NCI-H2171 treated with DMSO at 0.1 percent for 48 hours (cell line): ENCODE measurements around the gene EPS8.
"Not testable (repeated sequence)": the region's sequence is repeated elsewhere in the genome, so short reads cannot be mapped to it uniquely, and the experiment has no call there.

Experiments used
- DNase-seq: peaks from one replicate; lab custom pipeline; 2025; lab: John Stamatoyannopoulos, UW

EPS8 gene

DNA sequence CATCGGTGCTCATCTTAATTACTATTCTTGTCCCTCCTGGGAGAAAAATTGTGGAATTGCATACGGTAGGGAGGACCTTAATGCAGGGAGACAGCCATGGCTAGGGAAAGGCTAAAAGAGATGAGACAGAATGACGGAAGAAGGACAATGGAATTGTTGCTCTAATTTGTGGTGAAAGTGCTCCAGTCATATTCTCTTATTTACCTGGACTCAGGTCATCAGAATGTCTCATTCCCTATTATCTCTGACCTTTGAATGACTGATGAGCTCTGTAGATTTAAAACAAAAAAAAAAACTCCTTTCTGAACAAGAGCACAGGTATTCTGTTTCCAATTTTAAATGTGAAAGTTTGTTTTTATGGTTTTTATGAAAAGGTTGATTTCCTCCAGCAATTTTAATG, 8.6 kb upstream of the EPS8 start:
- DNase-seq, result no peak

DNA sequence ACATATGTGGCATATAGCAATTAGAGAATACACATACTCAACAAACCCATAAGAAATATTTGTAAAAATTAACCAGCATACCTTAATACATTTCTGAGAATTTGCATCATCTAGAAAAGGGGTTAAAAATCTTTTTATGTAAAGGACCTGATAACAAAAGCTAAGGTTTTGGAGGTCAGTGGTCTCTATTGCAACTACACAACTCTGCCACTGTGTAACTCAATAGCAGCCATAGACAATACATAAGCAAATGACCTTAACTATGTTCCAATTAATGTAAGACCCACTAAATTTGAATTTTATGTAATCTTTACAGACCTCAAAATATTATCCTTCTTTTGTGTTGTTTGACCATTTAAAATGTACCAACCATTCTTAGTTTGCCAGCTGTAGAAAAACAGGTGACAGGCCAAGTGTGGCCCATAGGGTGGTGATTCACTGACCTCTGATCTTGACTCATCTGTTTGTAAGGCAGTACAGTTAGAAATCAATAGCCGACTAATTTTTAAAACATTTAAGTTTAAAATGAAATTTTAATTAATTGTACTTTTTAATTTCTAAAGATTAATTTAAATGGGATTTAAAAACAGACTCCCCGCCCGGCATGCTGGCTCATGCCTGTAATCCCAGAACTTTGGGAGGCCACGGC, 7.4 kb upstream of the EPS8 start:
- DNase-seq, result no peak

DNA sequence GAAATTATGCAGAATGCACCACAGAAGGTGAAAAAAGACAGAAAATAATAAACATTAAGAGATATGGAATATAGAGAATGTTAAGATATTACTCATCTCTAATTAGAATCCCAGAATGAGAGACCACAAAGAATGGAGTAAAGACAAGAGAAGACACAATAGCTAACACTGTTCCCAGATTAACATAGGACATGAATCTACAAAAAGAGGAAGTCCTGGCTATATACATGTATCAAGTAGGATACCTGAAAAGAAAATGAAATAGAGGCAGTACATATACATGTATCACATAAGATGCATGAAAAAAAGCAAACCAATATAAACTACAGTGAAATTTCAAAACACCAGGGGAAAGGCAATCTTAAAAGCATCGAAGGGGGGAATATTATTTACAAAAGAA, 5.6 kb upstream of the EPS8 start:
- no peak for DNase-seq

DNA sequence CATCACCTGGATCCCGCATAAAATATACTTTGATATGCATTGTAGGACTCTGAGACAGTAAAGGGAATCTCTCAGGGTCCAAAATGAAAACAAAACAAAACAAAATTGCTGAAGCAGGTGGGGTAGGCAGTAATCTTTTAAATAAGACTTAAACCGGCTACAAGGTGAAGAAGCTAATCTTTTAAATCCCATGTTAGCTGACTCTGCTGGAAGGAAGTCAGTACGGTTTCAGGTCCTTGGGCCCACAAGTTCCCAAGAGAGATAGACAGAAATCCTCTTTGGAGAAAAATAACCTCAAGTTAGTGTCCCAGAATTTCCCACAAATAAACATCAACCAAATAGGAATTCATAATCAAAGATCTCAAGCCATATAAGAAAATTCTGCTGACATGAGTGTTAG, 5.0 kb upstream of the EPS8 start:
- no peak for DNase-seq

DNA sequence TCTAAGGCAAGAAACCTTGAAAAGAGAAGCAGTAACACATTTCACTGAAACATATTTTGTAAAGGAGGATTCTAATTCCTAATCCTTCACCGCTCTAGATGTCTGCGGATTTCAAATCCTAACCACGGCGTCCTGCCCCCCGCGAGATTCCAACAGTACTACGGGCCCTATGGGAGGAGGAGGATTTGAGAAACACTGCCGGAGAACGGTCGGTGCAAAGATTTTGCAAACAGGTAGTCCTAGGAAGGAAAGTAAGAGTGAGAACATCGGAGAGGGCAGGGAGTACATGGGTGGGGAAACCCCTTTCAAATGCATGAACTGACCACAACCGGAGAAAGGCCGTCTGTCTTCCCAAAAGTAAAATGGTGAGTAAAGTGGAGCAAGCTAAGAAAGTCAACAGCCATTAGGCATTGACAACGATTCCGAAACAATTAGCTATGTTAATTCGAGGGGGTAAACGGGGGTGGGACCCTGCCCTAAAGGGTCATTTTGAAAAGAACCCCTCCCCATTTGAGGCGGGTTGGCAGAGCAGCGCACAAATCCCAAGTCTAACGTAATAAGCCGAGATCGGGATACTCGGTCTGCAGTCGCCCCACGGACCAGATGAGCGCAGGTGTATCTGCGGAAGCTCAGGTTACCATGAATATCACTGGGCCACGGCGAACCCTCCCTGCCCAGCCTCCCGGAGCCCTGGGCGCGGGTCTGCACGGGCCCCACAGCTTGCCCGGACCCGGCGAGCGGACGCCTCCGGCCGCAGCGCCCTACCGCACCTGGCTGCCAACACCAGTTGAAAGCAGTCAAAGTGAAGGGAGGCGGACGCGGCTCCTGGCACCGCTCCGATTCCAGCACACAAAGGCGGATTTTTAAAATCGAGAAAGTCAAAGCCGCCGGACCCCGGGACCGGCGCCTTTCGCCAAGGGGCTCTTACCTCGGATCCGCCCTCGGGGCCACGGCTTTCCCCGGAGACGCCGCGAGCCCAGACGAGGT, 662 bp downstream of the EPS8 start:
- peak; percentile 9 for DNase-seq

DNA sequence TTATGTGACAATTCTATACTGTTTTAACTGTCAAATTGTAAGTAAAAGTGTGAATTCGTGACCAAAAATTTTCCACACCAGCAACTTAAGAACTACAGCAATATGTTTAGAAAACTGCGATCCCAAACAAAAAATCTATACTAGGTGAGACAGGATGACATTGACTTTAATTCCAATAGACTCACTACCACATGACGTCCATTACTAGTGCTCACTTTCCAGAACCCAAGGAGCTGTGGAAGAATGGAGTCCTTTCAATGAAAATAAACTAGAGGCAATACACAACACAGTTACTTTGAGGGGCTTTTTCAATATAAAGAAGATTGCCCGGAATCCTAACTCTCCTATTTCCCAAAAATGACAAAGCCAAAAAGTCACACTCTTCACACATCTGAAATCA, 1.4 kb downstream of the EPS8 start:
- no peak for DNase-seq

DNA sequence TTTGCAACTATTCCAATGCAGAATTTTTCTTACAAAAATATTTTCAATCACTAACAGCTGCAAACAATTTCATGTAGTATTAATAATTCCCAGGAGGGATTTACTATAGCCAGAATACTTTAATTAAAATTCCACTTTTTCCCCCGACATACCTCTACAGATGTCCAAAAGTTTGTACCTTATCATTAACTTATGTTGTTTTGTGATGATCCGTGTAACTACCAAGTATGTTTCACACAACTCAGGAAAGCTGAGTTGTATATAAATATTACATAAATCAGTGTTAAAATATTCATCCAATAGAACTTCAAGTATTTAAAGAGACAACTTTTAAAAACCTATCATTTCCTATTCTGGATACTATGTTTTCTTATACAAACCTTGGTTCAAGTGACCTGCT, 2.4 kb downstream of the EPS8 start:
- no peak for DNase-seq

DNA sequence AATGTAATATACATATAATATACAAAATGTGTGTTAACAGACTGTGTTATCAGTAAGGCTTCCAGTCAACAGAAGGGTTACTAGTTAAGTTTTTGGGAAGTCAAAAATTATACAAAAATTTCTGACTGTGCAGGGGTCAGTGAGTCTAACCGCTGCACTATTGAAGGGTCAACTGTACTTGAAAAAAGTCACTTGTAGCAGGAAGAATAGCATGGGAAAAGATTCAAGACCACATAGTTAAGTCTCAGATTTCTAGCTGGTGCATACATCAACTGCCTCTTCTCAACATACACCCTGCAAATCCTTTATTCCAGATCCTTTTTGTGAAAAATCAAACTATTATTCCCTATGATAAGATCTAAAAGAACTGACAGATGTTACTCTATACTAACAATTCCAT, 5.9 kb downstream of the EPS8 start:
- no peak for DNase-seq

DNA sequence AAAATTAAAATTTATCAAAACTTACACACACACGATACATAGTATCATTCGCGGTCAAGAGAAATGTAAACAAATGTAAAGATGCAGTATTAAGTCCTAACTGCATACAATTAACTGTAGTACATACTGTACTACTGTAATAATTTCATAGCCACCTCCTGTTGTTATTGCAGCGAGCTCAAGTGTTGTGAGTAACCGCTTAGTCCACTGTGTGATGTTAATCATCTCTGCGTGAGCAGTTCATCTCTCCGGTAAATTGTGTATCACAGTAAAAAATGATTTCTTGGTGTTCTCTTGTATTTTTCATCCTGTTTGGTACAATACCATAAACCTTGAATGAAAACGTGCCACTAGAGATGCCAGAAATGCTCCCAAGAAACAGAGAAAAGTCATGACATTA, 6.5 kb downstream of the EPS8 start:
- no peak for DNase-seq

DNA sequence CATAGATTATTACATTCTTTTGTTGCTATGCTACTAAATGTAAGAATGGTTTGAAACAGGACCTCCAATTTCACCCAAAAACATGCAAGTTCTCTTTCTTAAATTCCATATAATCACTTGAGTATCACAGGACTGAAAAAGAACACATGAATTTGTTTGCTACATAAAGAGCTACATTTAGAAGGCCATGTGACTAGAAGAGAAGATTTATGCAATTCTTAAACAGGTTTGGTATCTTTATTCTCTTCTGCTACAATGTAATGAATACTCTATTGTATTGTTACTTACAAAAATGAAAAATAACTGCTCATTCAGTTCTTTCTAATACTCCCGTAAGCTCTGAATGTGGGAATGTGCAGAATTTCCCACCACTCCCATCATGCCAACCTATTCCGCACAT, 9.3 kb downstream of the EPS8 start:
- DNase-seq, result no peak

DNA sequence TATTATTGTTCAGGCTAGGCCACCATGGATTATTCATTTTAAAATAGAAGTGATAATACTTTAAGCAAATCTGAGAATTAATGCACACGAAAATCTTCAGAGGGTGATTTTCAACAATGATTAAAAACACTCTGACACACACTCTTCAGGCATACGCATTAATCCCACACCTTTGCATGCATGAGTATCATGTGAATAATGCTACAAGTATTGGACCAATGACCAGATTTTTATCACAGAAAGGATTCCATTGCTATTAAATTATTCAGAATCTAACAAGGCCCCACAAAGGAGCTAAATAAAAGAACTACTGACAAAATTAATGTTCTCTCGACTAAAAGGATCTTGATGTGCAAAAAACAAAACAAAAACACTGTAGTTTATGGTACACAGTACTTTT, 11.1 kb downstream of the EPS8 start:
- no peak for DNase-seq

DNA sequence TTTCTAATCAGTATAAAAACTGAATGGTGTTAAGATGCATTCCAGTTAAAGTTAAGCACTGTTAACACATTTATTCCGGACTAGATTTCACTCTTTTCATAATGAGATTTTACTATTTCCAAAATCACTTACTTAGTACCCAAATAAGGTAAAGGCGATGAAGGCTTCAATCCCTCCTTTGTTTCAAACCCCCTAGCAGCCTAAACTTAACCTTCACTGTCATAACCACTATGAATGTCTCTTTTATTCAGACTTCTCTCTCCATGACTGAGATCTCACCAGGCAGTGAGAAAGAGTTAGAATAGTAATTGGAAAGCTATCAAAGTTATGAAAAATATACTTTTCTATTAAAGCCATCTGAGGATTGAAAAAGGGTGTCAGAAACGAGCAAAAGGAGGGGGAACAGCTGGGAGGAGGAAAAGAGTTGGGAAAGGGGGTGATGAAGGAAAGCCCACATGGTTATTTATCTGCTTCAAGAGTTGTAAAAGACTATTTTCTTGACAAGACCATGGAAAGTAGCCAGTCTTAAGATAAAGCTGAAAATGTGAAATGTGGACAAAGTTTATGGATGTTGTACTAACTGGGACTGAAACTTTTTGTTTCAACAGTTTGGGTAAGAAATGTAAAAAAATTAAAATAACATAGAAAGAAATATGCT, 11.7 kb downstream of the EPS8 start:
- DNase-seq, result no peak

DNA sequence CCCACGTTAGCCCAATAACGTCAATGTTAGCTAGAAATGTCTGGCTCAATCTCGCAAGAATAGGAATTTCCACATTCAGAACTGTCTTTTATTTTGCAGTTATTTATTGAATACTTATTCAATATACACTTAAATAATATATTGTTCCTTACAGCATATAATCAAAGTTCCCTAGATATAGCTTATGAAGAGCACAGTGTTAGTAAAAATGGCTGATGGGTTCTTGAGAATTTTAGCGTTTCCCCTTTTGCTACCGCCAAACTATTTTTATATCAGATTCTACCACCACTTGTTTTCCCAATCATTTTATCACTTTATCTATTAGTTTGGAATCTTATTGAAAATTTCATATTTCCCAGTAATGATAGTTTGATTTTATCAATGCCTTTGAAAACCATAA, 12.7 kb downstream of the EPS8 start:
- DNase-seq, result no peak

DNA sequence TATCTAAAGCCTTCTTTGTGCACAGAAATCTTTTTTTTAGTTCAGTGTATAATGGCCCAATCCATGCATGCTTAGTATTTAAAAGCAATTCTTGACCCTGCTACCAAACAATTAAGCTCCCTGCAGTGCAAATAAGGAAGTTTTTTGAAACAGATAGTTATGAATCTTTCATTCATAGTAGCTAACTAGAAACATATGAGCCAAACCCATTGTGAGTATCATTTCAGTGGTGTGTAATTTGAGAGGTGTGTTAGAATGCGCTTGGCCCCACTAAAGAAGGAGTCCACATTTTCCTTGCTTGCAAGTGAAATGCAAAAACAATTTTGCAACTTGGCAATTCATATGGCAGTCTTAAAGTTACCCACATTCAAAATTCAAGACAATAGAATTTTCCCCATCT, 14.4 kb downstream of the EPS8 start:
- DNase-seq, result no peak

DNA sequence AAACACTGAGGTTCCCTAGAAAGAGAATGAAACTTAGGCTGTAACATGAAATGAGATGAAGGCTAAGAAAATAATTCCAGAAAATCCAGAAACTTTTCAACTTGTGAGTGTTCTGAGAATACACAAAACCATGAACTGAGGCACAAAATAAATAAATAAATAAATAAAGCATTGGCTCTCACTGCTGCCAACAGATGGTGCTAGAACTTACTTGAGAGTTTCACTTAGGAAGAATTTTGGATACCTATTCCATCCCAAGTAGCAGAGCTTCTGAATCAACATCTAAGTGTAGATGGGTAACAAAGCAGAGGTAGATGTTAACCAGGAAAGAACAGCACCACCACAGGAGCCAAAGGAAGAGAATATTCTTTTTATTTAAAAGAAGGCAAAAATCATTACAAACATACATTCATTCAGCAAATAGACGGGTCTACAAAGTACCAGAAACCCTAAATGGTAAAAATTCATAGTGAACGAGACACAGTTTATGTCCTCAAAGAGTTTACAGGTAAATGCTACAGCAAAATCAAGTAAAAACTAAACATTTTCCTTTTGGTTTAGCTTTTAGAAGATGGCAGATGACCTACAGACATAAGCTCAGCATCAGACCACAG, 16.7 kb downstream of the EPS8 start:
- peak; percentile 2 for DNase-seq

DNA sequence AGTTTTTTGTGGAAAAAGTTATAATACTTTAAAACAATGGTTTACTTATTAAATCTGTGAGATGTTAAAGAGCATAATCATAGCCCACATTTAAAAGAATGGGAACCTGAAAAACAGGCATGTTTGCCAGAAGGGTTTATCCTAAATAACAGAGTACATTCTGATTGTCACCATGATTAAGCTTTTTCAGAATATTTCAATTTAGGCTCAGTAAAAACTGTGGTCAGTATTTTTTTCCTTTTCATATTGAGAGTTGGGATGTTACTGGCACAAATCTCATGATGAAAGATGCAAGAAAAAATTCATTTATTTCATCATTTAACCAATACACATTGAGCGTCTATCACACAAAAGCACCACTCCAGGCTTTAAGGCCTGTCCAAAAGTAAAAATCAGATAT, 18.6 kb downstream of the EPS8 start:
- DNase-seq, result no peak

DNA sequence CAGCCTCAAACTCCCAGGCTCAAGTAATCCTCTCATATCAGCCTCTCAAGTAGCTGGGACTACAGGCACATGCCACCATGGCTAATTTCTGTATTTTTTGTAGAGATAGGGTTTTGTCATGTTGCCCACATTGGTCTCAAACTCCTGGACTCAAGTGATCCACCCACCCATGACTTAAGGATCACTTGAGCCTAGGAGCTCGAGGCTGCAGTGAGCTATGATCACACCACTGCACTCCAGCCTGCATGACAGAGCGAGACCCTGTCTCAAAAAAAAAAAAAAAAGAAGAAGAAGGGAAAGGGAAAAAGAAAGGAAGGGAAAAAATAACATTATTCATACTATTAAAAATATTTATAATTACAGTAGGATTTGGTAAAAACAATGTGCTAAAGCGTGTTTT, 19.2 kb downstream of the EPS8 start:
- DNase-seq, result no peak

DNA sequence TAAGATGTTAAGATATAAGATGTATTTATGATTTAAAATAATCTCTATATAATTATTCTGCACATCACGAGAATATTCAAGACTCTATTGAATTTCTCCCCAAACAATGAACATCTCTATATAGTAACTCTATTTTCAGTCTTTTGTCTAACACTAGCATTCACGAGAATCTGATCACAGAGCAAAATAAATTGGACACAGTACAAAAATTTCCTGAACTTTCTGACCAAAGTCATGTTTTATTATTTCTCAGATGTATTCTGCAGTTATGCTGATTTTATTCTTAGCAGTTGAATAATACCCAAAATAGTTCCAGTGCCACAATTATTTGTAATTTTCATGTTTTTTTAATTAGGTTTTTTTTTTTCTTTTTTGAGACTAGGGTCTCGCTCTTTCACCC, 19.6 kb downstream of the EPS8 start:
- DNase-seq, result no peak

DNA sequence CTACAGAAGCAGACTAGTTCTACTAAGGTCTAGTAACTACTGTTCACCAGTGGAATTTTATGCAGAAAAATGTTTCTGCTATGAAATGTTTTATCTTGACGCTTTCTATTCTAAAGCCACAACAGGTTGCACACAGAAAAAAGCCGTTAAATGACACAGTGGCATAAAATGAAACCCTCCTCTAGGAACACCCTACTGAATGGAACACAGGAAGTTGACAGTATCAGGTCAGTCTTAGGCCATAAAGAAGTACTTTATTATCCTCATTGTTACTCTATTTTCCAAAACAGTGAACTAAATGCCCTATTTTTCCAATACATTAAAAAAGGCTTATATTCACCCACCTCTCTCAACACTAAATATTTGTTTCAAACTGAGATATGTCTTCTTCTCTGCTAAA, 21.9 kb downstream of the EPS8 start:
- no peak for DNase-seq

DNA sequence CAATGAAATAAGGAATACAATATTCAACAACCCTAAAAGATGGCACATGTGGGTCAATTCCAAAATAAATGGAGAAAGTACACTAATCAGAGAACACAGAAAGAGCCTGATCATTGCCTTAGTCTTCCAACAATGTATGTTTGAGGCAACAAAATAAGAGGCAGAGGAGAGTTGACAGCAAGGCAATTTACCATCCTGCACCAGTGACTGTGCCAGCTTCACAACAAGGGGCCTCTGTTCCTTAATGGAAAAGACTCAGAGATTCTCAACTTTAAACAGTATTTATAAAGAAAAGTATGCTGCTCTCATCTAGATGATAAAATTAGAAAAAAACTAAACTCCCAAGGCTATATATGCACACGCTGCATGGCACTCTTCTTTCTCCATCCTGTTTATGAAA, 25.9 kb downstream of the EPS8 start:
- DNase-seq, result no peak

DNA sequence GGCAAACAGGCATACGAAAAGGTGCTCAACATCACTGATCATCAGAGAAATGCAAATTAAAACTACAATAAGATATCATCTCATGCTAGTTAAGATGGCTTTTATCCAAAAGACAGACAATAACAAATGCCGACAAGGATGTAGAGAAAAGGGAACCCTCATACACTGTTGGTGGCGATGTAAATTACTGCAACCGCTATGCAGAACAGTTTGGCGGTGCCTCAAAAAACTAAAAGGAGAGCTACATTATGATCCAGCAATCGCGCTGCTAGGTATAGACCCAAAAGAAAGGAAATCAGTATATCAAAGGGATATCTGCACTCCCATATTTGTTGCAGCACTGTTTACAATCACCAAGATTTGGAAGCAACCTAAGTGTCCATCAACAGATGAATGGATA, 27.0 kb downstream of the EPS8 start:
- DNase-seq, result not testable (repeated sequence)

DNA sequence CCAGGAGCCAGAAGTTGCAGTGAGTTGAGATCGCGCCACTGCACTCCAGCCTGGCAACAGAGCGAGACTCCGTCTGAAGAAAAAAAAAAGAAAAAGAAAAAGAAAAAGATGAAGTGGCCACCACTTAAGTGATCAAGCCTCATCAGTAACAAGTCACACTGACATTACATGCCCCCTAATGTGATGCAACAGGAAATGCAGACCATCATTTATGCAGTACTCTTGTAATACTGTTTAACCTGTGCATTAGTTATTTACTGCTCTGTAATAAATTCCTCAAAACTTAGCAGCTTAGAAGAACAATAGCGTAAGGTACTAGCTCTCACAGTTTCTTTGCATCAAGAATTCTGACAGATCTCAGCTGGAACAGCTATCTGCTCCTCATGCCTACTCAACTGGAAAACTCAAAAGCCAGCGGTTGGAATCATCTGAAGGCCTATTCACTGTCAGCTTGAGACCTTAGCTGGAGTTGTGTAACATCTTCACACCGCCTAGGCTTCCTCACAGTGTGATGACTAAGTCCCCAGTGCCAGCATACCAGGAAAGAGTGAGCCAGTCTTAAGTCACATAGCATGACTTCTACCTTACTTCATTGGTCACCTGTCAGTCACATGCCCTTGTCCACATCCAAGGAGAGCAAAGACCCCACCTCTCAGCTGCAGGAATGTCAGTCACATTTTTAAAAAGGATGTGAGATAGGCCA, 31.5 kb downstream of the EPS8 start:
- no peak for DNase-seq
